B cell (primary cell): ENCODE results near the gene KRTAP12-2. TPM values are rescaled to one million over a fixed set of nuclear protein-coding genes. Genes with fewer than 3 reads are reported as not detected.

Experiments
- ATAC-seq: fragments of 200-7000 bp; cut with Tn5 transposase; one replicate; pipeline ENCODE4 v1.10.0; 2021; ENCODE audit warnings: low read depth, mild to moderate bottlenecking, moderate number of reproducible peaks, moderate library complexity
- CTCF ChIA-PET: fragments of 350-600 bp; sonication (Branson Sonifier 250); formaldehyde crosslinking; loops from one replicate; lab custom pipeline; 2021; ENCODE audit warnings: antibody characterized with exemption, inconsistent platforms; lab: Charles Lee
- POLR2A ChIA-PET: fragments of 350-600 bp; sonication (Branson Sonifier 250); formaldehyde crosslinking; loops from one replicate; lab custom pipeline; 2021; ENCODE audit warnings: antibody characterized with exemption; lab: Charles Lee
- DNase-seq: peaks from one replicate; pipeline ENCODE4 v3.0.0; 2013
- H2AFZ ChIP-seq: 2 replicates; pipeline ENCODE4 v1.6.1; 2012; ENCODE audit warnings: mild to moderate bottlenecking, low read depth, low read length; ENCODE audit not compliant: insufficient read depth, poor library complexity, severe bottlenecking
- H3K27ac ChIP-seq, 2 donors: 1 replicate in 1 of 2; 2 replicates in 1 of 2; pipeline ENCODE4 v1.5.1; 2012 to 2013; ENCODE audit warnings: low read length in 2 of 2, mild to moderate bottlenecking in 2 of 2, moderate library complexity in 1 of 2
- H3K27me3 ChIP-seq, 4 experiments: fragments of 200-600 bp in 1 of 4; sonication (generic) in 1 of 4; replicated peaks in 1 of 4; 1 replicate in 2 of 4; 2 replicates in 2 of 4; pipeline versions ENCODE4 v1.6.1 to v1.7.0; 2013 to 2016; ENCODE audit warnings: low read length in 3 of 4, mild to moderate bottlenecking in 2 of 4, mixed read lengths in 1 of 4, moderate library complexity in 1 of 4; ENCODE audit not compliant: insufficient read depth in 4 of 4, control insufficient read depth in 3 of 4; ENCODE audit errors: control extremely low read depth in 1 of 4
- H3K36me3 ChIP-seq, 2 experiments: replicated peaks in 1 of 2; 1 replicate in 1 of 2; 2 replicates in 1 of 2; pipeline versions ENCODE4 v1.6.1 to v1.7.1; 2013; ENCODE audit warnings: low read length in 1 of 2; ENCODE audit not compliant: insufficient read depth in 2 of 2, control insufficient read depth in 1 of 2; ENCODE audit errors: control extremely low read depth in 1 of 2, extremely low read depth in 1 of 2
- H3K4me1 ChIP-seq, 2 donors: fragments of 200-600 bp in 1 of 2; sonication (generic) in 1 of 2; 1 replicate in 1 of 2; 2 replicates in 1 of 2; pipeline versions ENCODE4 v1.5.1 to v1.6.1; 2013 to 2017; ENCODE audit warnings: low read length in 2 of 2; ENCODE audit not compliant: control insufficient read depth in 2 of 2, insufficient read depth in 2 of 2
- H3K4me2 ChIP-seq: replicated peaks from 2 replicates; pipeline ENCODE3; 2012; ENCODE audit warnings: mild to moderate bottlenecking, low read depth, low read length; ENCODE audit not compliant: poor library complexity, severe bottlenecking
- H3K4me3 ChIP-seq, 5 experiments: fragments of 200-600 bp in 1 of 5; sonication (generic) in 1 of 5; 1 replicate in 3 of 5; 2 replicates in 2 of 5; pipeline versions ENCODE4 v1.5.1 to v1.7.0; 2011 to 2016; ENCODE audit warnings: low read length in 4 of 5, mild to moderate bottlenecking in 4 of 5, low read depth in 2 of 5, control low read depth in 1 of 5, moderate library complexity in 1 of 5; ENCODE audit not compliant: insufficient read depth in 1 of 5; ENCODE audit errors: control extremely low read depth in 1 of 5, extremely low read depth in 1 of 5
- H3K79me2 ChIP-seq: fragments of 200-600 bp; sonication (generic); one replicate; pipeline ENCODE4 v1.6.0; 2016; ENCODE audit warnings: low read length; ENCODE audit not compliant: control insufficient read depth, insufficient read depth
- H3K9ac ChIP-seq: fragments of 200-600 bp; sonication (generic); 2 replicates; pipeline ENCODE4 v1.6.1; 2017; ENCODE audit warnings: mild to moderate bottlenecking, low read length, moderate library complexity
- H3K9me3 ChIP-seq, 3 donors: one replicate each; pipeline versions ENCODE4 v1.6.1 to v1.7.1; 2013; ENCODE audit warnings: low read length in 2 of 3; ENCODE audit not compliant: control insufficient read depth in 2 of 3, insufficient read depth in 1 of 3; ENCODE audit errors: control extremely low read depth in 1 of 3
- H4K20me1 ChIP-seq: 2 replicates; pipeline ENCODE4 v1.6.0; 2012; ENCODE audit warnings: mild to moderate bottlenecking, low read length; ENCODE audit not compliant: insufficient read depth, control insufficient read depth, poor library complexity, severe bottlenecking
- H3K27ac Mint-ChIP-seq: one replicate; pipeline ENCODE4 v1.8.0; 2021; ENCODE audit warnings: mixed read lengths
- H3K27me3 Mint-ChIP-seq: one replicate; pipeline ENCODE4 v1.8.0; 2021; ENCODE audit warnings: mixed read lengths
- H3K4me1 Mint-ChIP-seq: one replicate; pipeline ENCODE4 v1.8.0; 2021; ENCODE audit warnings: mixed read lengths
- H3K4me3 Mint-ChIP-seq: one replicate; pipeline ENCODE4 v1.8.0; 2021; ENCODE audit warnings: mixed read lengths
- H3K9me3 Mint-ChIP-seq: one replicate; pipeline ENCODE4 v1.8.0; 2022; ENCODE audit warnings: mixed read lengths; ENCODE audit not compliant: insufficient read depth
- EZH2 ChIP-seq: IDR thresholded peaks from 2 replicates; pipeline ENCODE4 v1.6.1; 2012; ENCODE audit warnings: borderline replicate concordance, low read depth, mild to moderate bottlenecking, moderate library complexity, low read length; ENCODE audit not compliant: insufficient read depth, poor library complexity, severe bottlenecking
- WGBS: methylation state at CpG from one replicate; pipeline ENCODE4 v1.1.5; 2013; ENCODE audit warnings: missing lambda C conversion rate; ENCODE audit not compliant: insufficient coverage; 5-methylcytosine and 5-hydroxymethylcytosine counted together
- intact Hi-C: fragments of 100-400 bp; cut with micrococcal nuclease; formaldehyde crosslinking; loops from one replicate; pipeline ENCODE4 v1.10.0; 2022
- polyA plus RNA-seq: library from polyadenylated mRNA; depleted of rRNA; stranded (reverse); fragments of >200 nt; gene quantifications from 2 replicates; pipeline ENCODE4 v1.2.3, GENCODE V29; 2012
- total RNA-seq, 2 donors: library from RNA; stranded (reverse); fragments of 120-200 nt in 1 of 2; gene quantifications; 1 replicate in 1 of 2; 2 replicates in 1 of 2; pipeline versions ENCODE4 v1.2.3 to v1.2.4, GENCODE V29; 2013 to 2022
- TF ChIP-seq, protein P1 (sequence below): fragments of 200-600 bp; IDR thresholded peaks from one replicate; pipeline ENCODE4 v1.8.0; 2022; ENCODE audit warnings: antibody characterized with exemption, mild to moderate bottlenecking

Gene KRTAP12-2
- total and polyA plus RNA-seq, 2 donors (not counting 1 experiment from before 2014, with no cell fraction given): not detected

DNA sequence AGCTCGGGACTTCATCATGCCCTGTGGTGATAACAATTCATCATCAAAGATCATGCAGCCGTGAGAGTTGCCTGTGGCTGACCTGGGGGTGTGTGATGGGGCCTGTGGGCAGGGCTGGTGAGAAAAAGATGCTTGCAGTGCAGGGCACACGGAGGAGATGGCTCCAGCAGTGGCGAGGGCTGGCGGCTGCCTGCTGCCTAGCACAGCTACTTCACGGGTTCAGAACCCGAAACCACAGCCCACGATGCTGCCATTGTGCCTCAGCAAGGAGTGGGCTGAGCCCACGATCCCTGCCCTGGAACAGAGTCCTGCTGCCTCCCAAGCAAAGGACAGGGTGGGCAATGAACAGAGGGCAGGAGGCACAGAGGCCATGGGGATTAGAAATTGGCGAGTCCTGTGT, 40.5 kb downstream of the KRTAP12-2 start:
- no peak overlapping the region for H3K4me3 Mint-ChIP-seq
- no peak for ATAC-seq
- Histone ChIP-seq H3K4me2 (no peak overlapping the region), H3K27me3 (peaks cover 0 to 20% (median 0%) of the 10 kb centered on the region in 4 experiments), H3K79me2 (no peaks in the 10 kb centered on the region), H3K9me3 (peaks cover 0 to 51% (median 29%) of the 10 kb centered on the region in 3 donors), H3K9ac (no peak overlapping the region), H4K20me1 (no peaks in the 10 kb centered on the region), H2AFZ (no peak overlapping the region), H3K36me3 (no peaks in the 10 kb centered on the region), H3K27ac (no peak overlapping the region), H3K4me3 (no peak overlapping the region), H3K4me1 (peaks cover 2 to 3% of the 10 kb centered on the region in 2 donors)
- ChIA-PET CTCF (no interaction called here), POLR2A (no interaction called here)
- WGBS: 80% methylated on average over 9 of the region's 10 CpGs
- intact Hi-C loops: no loop called here
- peaks cover 20% of the 10 kb centered on the region for H3K9me3 Mint-ChIP-seq
- peaks cover 4% of the 10 kb centered on the region for H3K4me1 Mint-ChIP-seq
- TF ChIP-seq, protein P1, sequence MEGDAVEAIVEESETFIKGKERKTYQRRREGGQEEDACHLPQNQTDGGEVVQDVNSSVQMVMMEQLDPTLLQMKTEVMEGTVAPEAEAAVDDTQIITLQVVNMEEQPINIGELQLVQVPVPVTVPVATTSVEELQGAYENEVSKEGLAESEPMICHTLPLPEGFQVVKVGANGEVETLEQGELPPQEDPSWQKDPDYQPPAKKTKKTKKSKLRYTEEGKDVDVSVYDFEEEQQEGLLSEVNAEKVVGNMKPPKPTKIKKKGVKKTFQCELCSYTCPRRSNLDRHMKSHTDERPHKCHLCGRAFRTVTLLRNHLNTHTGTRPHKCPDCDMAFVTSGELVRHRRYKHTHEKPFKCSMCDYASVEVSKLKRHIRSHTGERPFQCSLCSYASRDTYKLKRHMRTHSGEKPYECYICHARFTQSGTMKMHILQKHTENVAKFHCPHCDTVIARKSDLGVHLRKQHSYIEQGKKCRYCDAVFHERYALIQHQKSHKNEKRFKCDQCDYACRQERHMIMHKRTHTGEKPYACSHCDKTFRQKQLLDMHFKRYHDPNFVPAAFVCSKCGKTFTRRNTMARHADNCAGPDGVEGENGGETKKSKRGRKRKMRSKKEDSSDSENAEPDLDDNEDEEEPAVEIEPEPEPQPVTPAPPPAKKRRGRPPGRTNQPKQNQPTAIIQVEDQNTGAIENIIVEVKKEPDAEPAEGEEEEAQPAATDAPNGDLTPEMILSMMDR: no peak
- TF ChIP-seq EZH2: no peak
- no peak for DNase-seq
- H3K27me3 Mint-ChIP-seq: peaks cover 7% of the 10 kb centered on the region
- H3K27ac Mint-ChIP-seq: no peak overlapping the region

DNA sequence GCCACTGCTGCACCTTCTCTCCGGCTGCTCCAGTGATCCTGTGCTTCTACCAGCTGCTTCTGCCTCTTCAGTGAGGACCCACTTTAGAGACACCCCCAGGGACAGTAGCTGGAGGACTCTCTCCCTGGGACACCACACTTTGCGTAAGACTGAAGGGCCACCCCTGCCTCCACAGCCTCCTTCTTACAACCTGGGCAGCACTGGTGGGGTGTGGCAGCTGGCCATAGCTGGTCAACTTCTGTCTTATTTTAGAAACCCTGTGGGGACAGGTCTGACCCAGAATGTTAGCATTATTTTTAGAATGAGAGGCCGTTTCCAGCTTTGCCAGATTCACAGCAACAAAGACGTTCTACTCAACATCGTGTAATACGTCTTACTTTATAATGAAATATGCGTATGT, 41.0 kb downstream of the KRTAP12-2 start:
- peaks cover 4% of the 10 kb centered on the region for H3K4me1 Mint-ChIP-seq
- H3K79me2 ChIP-seq: no peaks in the 10 kb centered on the region
- no peak overlapping the region for H2AFZ ChIP-seq
- H3K9me3 Mint-ChIP-seq: peaks cover 18% of the 10 kb centered on the region
- no peaks in the 10 kb centered on the region for H4K20me1 ChIP-seq
- no peak overlapping the region for H3K9ac ChIP-seq
- H3K27me3 Mint-ChIP-seq: peaks cover 7% of the 10 kb centered on the region
- peaks cover 2 to 3% of the 10 kb centered on the region in 2 donors for H3K4me1 ChIP-seq
- ChIA-PET POLR2A (no interaction called here), CTCF (no interaction called here)
- peaks cover 0 to 49% (median 24%) of the 10 kb centered on the region in 3 donors for H3K9me3 ChIP-seq
- 100% methylated on average over 2 of the region's 7 CpGs for WGBS
- peaks cover 0 to 20% (median 0%) of the 10 kb centered on the region in 4 experiments for H3K27me3 ChIP-seq
- no peak overlapping the region for H3K4me2 ChIP-seq
- no peak for ATAC-seq
- H3K27ac Mint-ChIP-seq: no peak overlapping the region
- intact Hi-C loops: no loop called here
- TF ChIP-seq, protein P1: no peak
- no peak for TF ChIP-seq EZH2
- no peak overlapping the region for H3K4me3 ChIP-seq
- no peak overlapping the region for H3K4me3 Mint-ChIP-seq
- no peak for DNase-seq
- no peak overlapping the region for H3K27ac ChIP-seq
- H3K36me3 ChIP-seq: no peaks in the 10 kb centered on the region
